HG03045 (cell line): ENCODE data around the gene MTHFD2L.
"Not testable (repeated sequence)": the region's sequence is repeated elsewhere in the genome, so short reads cannot be mapped to it uniquely, and the experiment has no call there.

Source experiments
- ATAC-seq: cut with Tn5 transposase; IDR thresholded peaks from one replicate; pipeline ENCODE4 v1.9.1; 2021; ENCODE audit warnings: mild to moderate bottlenecking, moderate library complexity; ENCODE audit not compliant: unreplicated experiment

The MTHFD2L gene

DNA sequence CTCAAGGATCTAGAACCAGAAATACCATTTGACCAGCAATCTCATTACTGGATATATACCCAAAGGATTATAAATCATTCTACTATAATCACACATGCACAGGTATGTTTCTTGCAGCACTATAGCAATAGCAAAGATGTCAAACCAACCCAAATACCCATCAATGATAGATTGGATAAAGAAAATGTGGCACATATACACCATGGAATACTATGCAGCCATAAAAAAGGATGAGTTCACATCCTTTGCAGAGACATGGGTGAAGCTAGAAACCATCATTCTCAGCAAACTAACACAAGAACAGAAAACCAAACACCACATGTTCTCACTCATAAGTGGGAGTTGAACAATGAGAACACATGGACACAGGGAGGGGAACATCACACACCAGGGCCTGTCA lies 25.7 kb upstream of the MTHFD2L start:
- not testable (repeated sequence) for ATAC-seq

DNA sequence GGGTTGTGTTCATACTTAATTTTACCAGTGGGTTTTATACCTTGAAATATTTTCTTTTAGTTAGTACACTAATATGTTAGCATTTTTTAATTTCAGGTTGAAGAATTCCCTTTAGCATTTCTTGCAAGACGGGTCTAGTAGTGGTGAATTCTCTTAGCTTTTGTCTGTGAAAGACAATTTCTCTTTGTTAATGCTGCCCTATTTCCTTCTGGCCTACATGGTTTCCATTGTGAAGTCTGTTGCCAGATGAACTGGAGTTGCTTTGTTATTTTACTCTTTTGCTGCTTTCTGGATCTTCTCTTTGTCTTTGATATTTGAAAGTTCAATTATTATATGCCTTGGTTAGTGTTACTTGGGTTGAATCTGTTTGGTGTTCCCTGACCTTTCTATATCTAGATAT lies 25.0 kb upstream of the MTHFD2L start:
- ATAC-seq = no peak

DNA sequence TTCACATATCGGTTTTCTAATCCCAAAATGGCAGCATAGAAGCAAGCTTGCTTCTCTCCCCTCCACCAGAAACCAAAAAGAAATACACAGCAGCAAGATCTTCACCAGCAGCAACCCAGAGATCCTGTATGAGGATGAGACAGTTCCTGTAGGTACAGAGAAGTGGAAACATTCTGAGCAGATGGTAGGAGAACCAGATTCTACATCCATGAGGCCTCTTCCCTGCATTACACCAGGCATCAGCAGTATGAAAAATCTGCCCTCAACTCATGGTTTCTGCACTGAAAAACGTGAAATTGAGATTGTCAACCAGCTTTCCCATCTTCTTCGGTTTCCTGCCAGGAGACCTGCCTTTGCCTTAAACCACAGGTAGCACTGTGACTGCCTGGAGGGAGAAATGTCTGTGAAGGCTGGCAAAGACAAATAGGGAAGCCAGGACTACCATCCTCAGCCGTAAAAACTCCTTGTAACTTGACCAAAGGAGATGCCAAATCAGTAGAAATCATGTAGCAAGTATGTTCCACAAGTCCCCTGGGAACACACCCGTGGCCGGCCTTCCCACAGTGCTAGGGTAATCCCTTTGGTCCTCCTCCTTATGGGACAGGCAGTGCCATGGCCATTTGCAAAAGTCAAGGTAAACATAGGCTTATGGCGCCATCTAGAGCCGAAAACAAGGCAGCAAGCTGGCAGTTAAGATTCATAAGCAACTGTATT lies 24.0 kb upstream of the MTHFD2L start:
- no peak for ATAC-seq

- ATAC-seq = no peak
Observed at GRCh38 chr4:74134500-74134852, 23.4 kb upstream of the MTHFD2L start.

DNA sequence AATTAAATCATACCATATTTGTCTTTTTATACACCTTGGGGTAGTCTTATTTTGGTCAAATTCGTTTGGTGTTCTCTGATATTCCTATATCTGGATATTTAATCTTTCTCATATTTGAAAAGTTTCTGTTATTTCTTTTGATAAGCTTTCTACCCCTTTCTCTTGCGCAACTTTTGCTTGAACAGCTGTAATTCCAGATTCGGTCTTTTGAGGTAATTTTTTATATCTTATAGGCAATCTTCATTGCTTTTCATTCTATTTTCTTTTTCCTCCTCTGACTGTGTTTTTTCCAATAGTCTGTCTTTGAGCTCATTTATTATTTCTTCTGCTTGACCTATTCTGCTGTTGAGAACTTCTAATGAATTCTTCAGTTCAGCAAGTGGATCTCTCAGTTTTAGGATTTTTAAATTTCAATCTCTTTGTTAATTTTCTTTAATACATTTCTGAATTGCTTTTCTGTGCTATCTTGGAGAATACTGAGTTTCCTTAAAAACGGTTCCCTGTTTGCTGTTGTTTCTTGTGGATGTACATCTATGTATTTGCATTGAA lies 11.3 kb upstream of the MTHFD2L start:
- ATAC-seq = no peak

GRCh38 chr4:74148205-74148604 lies 9.7 kb upstream of the MTHFD2L start:
- ATAC-seq = no peak

DNA sequence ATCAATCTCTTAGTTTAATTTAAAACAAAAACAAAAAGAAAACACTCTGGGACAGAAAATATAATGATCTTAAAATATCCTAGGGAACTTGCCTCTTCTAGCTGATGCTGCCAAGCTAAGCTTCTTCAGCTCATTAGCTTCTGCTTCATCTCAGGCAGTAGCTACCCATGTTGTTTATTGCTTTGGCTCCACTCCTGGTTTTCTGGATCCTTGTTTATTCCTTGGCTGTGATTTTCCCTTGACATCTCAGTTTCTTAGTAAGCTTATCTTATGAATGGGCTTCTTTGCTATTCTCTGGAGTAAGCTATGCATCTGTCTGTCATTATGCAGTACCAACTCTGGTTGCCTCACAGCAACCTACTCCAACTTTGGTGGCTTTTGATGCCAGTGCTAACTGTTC lies 5.1 kb upstream of the MTHFD2L start:
- no peak for ATAC-seq

GRCh38 chr4:74156521-74156920 lies 1.4 kb upstream of the MTHFD2L start:
- no peak for ATAC-seq

- ATAC-seq = no peak
Observed at GRCh38 chr4:74157154-74157553, 764 bp upstream of the MTHFD2L start.

- no peak for ATAC-seq
Observed at GRCh38 chr4:74158466-74159142, 686 bp downstream of the MTHFD2L start.

GRCh38 chr4:74159143-74159709 lies 1.3 kb downstream of the MTHFD2L start:
- ATAC-seq = no peak

DNA sequence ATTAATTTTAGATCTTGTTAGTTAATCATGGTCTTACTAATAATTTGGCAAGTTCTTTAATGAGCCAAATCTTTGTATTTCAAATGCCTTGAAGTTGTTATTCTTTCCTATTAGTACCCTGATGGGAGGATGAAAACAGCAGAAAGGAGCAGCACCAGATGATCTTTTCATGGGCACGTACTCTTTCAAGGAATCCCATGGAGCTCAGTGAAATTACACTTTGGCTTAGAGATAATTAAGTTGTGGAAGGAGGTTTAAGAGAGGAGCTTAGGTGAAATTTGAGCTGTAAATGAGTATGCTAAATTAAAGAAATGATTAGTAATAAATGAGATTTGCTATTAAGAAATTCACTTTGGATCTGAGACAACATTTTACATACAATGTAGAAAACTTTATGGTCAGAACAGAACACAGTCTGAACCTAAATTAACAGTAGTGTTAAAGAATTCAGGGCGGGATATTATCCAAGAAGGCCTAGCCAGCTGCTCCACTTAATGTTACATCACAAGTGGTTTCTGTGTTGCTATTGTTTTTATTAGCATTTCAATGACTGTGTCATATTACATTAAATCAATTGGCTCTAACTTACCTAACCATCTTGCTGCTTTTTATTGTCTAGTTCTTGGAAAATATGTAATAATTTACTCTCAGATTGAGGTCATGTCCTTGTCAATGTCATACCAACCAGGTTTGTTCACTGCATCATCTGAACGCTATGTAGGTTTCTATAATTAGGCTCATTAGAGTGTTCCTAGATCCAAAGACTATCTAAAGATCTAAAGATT lies 3.9 kb downstream of the MTHFD2L start:
- ATAC-seq = no peak

GRCh38 chr4:74166135-74166534 lies 8.2 kb downstream of the MTHFD2L start:
- no peak for ATAC-seq

- ATAC-seq = no peak
Observed at GRCh38 chr4:74166818-74167217, 8.9 kb downstream of the MTHFD2L start.

DNA sequence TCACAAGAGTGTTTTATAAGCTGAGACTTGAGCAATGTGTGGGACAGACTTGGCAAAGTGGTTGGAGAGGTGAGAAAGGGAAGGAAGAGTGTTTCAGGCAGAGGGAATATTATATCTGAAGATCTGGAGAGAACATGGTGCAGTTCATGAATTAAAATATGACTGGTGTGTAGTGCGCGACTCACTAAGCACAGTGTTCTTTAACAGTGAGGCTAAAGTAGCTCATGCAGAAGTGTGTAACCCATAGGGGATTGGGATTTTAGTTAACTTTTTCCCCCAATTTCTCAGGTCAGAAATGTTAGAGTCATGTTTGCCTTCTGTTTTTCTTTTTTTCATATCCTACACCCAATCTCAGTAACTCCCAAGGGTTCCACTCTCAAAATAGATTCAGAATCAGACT lies 9.7 kb downstream of the MTHFD2L start:
- ATAC-seq = no peak

DNA sequence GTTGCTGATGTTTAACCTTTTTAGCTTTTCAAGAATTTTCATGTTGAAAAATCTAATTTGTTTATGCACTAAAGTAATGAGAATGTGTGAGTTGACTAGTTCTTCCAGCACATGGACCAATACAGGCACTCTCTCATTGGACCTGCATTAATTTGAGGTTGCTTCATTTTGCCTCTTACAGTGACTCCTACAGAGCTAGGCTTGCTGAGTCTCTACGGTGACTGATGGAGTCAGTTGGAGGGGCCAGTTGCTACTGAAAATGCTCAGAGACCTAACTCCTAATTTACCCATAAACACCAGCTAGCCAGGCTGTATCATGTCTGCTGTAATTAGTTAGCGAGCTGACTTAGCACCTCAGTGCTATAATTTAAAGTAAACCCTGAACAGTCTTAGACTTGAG lies 10.9 kb downstream of the MTHFD2L start:
- ATAC-seq = no peak

- no peak for ATAC-seq
Observed at GRCh38 chr4:74173321-74173720, 15.4 kb downstream of the MTHFD2L start.

- ATAC-seq = no peak
Observed at GRCh38 chr4:74174421-74174820, 16.5 kb downstream of the MTHFD2L start.

DNA sequence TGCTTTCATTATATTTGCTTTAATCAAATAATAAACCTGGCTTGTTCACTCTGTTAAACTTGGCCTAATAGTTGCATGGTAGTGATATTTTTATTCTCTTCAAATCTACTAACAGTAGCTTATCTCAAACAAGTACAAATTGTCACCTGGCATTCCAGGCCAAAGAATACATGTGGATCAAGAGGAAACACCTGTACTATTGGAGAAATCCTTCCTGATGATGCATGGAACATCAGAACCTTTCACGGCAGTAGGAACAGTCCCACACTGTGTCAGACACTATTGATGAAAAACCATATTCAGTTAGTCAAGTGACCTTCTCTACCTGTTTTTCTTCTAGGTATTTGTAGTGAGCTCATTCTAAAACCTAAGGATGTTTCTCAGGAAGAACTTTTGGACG lies 17.0 kb downstream of the MTHFD2L start:
- ATAC-seq = no peak

DNA sequence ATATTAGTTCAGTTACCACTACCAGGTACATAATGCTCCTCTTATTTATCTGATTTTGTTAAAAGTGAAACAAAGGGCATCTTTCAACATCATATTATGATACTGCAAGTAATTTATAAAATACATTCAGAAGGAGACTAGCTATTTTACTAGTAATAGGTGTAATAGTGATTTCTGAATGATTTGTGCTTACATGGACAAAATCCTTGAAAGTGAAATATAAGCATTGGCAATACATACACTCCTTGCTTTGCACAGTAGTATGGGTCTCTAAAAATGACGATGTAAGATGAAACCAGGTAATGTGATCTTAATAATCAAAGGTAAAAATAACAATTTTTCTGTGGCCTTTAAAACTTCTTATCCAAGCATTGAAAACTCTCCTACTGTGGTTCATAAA lies 17.5 kb downstream of the MTHFD2L start:
- ATAC-seq = no peak

- no peak for ATAC-seq
Observed at GRCh38 chr4:74178798-74179197, 20.9 kb downstream of the MTHFD2L start.
